ENCODE data around the gene ATP5F1A.

DNA sequence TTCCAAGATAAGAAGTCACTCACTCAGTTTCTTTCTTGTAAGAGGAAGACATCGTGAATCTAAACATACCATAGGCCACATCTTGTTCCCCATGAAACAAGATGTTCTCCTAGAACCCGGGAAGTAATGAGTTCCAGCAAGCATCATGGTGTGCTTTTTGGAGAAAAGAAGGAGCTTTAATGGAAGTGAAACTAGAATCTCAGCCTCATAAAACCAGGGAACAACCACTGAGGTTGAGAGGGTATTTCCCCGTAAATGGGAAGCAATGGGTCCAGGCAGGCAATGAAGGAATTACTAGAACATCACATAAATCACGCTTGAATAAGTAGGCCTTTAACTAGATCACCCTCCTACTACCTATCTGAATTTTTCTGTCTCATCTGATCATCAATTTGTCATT is 66.4 kb downstream of the ATP5F1A start:
- TF ChIP-seq CTCF (IDR thresholded peaks at IDR 0.05; ENCODE audit: poor library complexity) (no peak), EZH2phosphoT487 (IDR thresholded peaks at IDR 0.05; ENCODE audit: low read depth, severe bottlenecking, unreplicated experiment) (no peak), EZH2 (IDR thresholded peaks at IDR 0.05; ENCODE audit: borderline replicate concordance) (no peak)
